Jurkat, Clone E6-1 (cell line): Measurements from ENCODE around the gene ZNF415.
"Not testable (repeated sequence)": the region's sequence is repeated elsewhere in the genome, so short reads cannot be mapped to it uniquely, and the experiment has no call there.

Experiments
- DNase-seq: peaks from one replicate; pipeline ENCODE4 v3.0.0-alpha.2; 2011; ENCODE audit warnings: low read depth, low spot score
- H3K4me3 ChIP-seq: 2 replicates; pipeline ENCODE4 v1.5.1; 2011; ENCODE audit warnings: mild to moderate bottlenecking, low read length, control low read depth, moderate library complexity

Gene ZNF415

DNA sequence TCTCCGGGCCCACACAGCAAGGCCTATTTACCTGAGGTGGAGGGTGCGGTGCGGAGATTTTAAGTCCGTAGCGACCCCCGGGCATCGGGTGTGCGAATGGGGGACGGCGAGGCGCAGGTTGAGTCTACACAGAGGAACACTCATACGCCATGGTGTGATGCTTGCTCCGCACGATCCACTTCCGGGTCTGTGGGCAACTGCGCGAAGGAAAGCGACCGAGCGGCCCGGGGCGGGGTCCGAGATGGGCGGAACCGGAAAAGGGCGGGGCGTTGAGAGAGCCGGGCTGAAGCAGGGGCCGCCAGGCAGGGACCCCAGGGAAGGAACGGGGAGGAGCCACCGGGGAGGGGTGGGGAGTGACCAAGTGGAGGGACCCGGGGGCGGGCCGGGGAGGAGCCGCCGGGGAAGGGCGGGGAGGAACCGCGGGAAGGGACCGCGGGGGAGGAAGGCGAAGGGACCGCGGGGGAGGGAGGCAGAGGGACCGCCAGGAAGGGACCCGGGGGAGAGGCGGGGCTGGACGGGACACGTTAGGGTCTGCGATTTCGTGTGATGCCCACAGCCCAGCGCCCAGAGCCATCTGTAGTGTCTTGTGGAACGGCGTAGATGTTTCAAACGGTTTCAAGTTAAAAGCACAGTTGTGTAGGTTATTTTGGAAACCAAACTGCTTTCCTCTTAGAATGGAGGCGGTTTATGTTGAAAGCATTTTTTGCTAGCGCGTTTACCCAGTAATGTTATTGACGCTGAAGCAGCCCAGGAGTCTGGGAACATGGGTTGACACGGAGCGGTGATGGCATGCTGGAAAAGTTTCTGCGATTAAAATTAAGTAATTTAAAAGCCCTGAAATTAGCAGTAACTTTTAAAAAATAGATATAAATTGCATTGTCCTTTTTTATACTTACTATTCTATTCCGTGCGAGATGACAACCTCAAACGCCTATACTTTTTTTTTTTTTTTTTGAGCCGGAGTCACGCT, 29.2 kb downstream of the ZNF415 start, which contains the start of gene ZNF160:
TSS of gene ZNF160 (minus strand) at position 189 of the 970 bp plus-strand sequence. CDS start 17,146 bp downstream, outside the sequence.
- H3K4me3 ChIP-seq, result peak within 1 kb of the TSS; percentile 90
- DNase-seq, result peak; percentile 95

GRCh38 chr19:53102756-53103233, 29.9 kb downstream of the ZNF415 start:
- peak; percentile 12 for DNase-seq
- H3K4me3 ChIP-seq, result peak overlapping the region; percentile 90

DNA sequence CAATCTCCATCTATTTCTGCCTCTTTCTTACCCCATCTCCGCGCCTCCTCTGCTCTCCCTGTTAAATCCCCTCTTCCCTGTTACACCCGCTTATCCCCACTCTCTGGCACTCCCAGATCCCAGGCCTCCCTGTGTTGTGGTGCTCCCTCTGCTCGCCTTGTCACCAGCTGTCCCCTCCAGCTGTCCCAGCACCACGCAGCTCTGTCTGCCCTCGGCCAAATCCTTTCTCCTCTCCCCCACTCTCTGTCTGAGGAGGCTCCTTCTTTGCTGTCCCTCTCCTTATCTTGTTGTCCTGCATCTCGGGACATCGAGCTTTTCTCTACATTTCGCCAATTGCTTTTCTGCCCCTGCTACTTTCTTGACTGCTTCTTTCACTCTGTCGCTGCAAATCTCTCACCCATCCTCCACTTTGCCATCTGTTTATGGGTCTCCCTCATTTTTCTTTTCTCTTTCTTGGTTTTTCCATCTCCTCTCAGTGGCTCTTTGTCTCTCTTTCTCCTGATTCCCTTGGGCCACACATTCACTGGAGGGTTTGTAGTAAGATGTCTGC, 30.4 kb downstream of the ZNF415 start:
- peak overlapping the region; percentile 90 for H3K4me3 ChIP-seq
- no peak for DNase-seq

- H3K4me3 ChIP-seq, result no peak overlapping the region
- peak; percentile 27 for DNase-seq
These were observed 31.2 kb downstream of the ZNF415 start for GRCh38 chr19:53101518-53101917.

- not testable (repeated sequence) for DNase-seq, H3K4me3 ChIP-seq
These were observed 34.1 kb downstream of the ZNF415 start for GRCh38 chr19:53098570-53098969.

GRCh38 chr19:53096982-53097690, 35.6 kb downstream of the ZNF415 start:
- not testable (repeated sequence) for DNase-seq, H3K4me3 ChIP-seq

DNA sequence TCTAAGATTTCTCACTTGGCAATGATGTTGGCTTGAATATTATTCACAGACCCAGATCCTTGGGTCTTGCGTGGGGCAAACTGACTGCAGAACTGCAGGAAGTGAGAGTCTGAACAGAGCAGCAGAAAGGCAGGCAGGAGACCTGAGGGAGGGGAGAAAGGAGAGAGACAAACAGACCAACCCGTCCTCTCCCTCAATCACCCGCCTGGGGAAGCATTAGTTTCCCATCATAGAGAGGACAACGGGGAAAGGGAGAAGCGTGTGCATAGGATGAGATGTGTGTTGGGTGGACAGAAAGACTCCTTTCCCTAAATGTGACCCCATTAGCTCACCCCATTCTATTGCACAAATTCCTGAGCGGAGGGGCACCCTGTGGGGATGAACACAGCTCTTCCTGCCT, 36.1 kb downstream of the ZNF415 start:
- H3K4me3 ChIP-seq, DNase-seq: not testable (repeated sequence)

- H3K4me3 ChIP-seq, result no peak overlapping the region
These were observed 37.7 kb downstream of the ZNF415 start for GRCh38 chr19:53094754-53095575.

DNA sequence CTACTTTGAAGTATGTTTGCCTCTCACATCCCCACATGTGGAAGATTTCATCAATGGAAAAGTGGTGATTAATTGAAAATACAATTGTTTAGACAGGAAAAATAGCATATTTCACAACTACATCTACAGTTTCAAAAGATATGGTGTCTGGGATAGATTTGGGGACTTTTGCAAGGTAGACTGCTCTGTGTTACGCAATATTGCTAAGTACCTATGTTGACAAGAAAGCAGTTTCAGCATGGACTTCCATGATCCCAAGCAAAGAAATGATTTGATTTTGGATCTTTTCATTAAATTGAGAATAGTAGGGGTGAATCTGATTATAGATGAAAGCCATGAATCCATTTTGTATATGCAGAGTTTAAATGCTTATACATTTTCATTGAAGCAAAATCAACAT, 40.0 kb downstream of the ZNF415 start:
- DNase-seq, result no peak
- no peak overlapping the region for H3K4me3 ChIP-seq

More at GRCh38 chr19:53094754-53095575, 37.7 kb downstream of the ZNF415 start:
- no peak for DNase-seq

- DNase-seq, result no peak
- no peak overlapping the region for H3K4me3 ChIP-seq
These were observed 41.1 kb downstream of the ZNF415 start for GRCh38 chr19:53091413-53092254.

DNA sequence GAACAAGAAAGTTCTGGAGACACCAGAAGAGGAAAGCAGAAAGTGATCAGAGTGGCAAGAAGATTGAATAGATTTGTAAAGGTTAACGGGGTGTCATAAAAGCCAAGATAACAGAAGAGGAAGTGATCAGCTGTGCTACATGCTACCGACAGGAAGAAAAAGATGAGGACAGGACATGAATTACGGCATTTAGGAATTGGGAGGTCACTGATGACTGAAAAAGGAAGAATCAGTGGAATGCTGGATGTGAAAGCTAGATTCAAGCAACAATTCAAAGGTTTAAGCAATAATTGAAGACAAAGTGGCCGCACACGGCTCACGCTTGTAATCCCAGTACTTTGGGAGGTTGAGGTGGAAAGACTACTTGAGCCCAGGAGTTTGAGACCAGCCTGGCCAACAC, 44.6 kb downstream of the ZNF415 start:
- no peak overlapping the region for H3K4me3 ChIP-seq
- no peak for DNase-seq

DNA sequence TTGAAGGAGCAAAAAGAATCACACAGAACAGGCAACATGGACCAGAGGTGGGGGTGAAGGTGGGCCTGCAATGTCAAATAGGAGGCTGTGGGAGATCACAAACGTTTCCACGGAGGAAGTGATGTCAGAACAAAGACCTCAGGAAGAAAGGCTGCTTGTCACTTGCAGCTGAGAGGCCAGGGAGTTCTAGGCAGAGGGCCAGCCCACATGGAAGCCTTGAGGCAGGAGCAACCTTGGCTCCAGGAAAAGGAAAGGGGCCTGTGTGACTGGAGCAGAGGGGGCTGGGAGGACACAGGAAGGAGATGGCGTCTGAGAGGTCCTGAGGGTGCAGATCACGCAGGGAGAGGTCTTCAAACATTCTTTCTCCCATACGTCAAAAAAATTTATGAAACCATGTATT, 45.8 kb downstream of the ZNF415 start:
- H3K4me3 ChIP-seq, result no peak overlapping the region
- DNase-seq, result no peak

- H3K4me3 ChIP-seq, result no peak overlapping the region
- no peak for DNase-seq
These were observed 47.2 kb downstream of the ZNF415 start for GRCh38 chr19:53085496-53085895.

DNA sequence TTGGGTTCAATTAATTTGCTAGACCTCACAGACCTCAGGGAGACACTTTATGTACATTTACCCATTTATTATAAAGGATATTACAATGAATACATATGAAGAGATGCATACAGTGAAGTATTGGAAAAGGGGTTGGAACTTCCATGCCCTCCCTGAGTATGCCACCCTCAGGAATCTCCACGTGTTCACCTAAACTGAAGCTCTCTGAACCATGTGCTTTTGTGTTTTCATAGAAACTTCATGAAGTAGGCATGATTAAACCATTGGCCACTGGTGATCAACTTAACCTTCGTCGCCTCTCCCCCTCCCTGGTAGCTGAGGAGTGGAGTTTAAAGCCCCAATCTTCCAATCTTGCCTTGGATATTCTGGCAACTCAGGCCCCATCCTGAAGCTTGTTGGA, 49.8 kb downstream of the ZNF415 start:
- no peak overlapping the region for H3K4me3 ChIP-seq
- no peak for DNase-seq

GRCh38 chr19:53079313-53079924, 53.3 kb downstream of the ZNF415 start:
- no peak overlapping the region for H3K4me3 ChIP-seq
- no peak for DNase-seq

DNA sequence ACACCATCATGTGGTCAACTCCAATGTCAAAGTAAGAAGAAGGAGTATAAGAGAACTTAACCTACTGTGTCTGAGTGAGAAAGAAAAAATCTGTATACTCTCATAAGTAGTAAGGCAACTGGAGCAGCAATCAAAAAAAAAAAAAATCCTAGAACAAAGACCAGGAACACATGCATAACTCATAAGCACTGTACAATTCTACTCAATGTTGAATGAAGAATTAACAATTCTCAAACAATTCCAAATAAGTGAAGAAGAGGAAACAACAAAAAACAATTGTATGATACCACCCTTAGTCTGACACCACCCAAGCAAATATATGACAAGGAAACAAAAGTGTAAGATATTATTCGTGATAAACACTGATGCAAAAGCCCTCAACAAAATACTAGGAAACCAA, 54.0 kb downstream of the ZNF415 start:
- no peak overlapping the region for H3K4me3 ChIP-seq
- no peak for DNase-seq

- DNase-seq, result no peak
- no peak overlapping the region for H3K4me3 ChIP-seq
These were observed 55.7 kb downstream of the ZNF415 start for GRCh38 chr19:53076984-53077383.

GRCh38 chr19:53068834-53069233, 63.9 kb downstream of the ZNF415 start:
- H3K4me3 ChIP-seq, result no peak overlapping the region
- no peak for DNase-seq
